GM20000 (cell line): ENCODE measurements around the gene GRM4.

Source experiments
- DNase-seq: peaks from one replicate; pipeline ENCODE4 v3.0.0; 2012; ENCODE audit warnings: low spot score
- TF ChIP-seq, protein P1 (sequence below): IDR thresholded peaks from 2 replicates; pipeline ENCODE4 v1.5.1; 2012; ENCODE audit warnings: mild to moderate bottlenecking, control low read depth; ENCODE audit errors: extremely low read depth, missing control alignments

The GRM4 gene

DNA sequence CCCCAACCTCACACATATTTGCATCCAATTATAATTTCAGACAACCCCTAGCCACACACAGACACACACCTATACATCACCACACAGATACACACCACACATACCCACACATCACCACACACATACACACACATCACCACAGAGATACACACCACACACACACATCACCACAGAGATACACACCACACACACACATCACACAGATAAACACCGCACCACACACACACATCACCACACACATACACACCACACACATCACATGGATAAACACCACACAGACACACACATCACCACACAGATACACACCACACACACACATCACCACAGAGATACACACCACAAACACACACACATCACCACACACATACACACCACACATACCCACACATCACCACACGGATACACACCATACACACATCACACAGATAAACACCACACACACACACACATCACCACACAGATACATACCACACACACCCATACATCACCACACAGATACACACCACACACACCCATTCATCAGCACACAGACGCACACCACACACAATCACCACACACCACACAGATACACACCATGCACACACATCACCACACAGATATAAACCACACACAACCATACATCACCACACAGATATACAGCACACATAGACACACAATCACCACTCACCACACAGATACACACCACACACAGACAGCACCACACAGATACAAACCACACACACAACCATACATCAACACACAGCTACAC lies 74.6 kb downstream of the GRM4 start:
- TF ChIP-seq, protein P1, sequence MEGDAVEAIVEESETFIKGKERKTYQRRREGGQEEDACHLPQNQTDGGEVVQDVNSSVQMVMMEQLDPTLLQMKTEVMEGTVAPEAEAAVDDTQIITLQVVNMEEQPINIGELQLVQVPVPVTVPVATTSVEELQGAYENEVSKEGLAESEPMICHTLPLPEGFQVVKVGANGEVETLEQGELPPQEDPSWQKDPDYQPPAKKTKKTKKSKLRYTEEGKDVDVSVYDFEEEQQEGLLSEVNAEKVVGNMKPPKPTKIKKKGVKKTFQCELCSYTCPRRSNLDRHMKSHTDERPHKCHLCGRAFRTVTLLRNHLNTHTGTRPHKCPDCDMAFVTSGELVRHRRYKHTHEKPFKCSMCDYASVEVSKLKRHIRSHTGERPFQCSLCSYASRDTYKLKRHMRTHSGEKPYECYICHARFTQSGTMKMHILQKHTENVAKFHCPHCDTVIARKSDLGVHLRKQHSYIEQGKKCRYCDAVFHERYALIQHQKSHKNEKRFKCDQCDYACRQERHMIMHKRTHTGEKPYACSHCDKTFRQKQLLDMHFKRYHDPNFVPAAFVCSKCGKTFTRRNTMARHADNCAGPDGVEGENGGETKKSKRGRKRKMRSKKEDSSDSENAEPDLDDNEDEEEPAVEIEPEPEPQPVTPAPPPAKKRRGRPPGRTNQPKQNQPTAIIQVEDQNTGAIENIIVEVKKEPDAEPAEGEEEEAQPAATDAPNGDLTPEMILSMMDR, result no peak
- DNase-seq, result no peak

DNA sequence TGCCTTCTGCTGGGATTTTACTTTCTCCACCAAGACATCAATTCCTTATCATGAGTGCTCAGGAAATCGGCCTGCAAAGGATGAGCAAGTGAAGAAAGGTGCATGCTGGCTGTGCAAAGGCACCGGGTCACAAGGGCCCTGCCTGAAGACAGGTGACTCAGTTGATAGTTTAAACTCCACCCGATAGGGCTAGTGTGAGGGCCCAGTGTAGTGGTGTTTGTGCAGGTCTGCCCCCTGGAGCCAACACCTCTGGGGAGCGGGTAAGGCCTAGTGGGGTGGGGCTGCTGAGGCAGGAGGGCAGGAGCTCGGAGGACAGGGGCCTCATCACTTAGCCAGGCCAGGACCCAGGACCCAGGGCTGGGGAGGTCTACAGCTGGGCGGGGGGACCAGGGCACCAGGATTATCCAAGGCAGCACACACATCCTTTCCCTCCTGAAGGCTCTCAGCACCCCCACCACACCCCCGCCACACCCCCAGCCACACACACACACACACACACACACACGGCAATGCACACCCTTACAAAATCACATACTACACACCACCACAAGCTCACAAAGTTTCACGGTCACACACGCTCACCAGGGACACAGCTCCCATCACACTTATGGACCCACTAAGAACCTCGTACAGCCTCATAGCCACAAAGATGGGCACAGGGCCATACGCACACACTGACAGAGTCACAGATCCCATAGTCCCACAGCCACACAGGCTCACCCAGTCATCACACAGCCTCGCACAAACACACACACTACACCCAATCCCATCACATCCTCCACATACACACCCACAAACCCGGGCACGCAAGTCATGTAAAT lies 75.4 kb downstream of the GRM4 start:
- DNase-seq, result no peak
- TF ChIP-seq, protein P1, result no peak

DNA sequence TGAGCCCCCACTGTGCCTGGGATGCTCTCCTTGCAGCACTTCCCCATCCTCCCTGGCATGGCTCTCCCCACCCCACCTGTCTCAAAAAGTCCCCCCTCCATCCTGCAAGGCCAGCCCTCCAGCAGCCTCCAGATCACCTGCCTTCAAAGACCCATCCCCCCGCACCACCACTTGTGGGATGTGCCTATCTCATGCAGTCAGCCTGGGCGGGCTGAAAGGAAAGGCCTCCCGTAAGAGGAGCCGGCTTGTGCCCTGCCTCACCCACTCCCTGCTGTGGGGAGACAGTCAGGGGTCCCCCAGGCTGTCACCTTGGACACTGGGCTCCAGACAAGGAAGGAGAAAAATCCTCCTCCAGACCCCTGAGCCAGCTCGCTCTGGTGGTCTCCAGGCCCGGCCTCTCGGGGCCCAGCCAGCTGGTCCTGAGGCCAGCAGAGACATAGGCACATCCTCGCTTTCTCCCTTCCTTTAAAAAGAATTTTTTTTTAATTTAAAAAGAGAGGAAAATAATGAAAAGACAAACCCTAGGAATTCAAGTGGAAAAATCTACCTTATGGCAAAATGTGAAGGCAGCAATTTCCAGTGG lies 77.3 kb downstream of the GRM4 start:
- no peak for DNase-seq
- TF ChIP-seq, protein P1, result no peak

DNA sequence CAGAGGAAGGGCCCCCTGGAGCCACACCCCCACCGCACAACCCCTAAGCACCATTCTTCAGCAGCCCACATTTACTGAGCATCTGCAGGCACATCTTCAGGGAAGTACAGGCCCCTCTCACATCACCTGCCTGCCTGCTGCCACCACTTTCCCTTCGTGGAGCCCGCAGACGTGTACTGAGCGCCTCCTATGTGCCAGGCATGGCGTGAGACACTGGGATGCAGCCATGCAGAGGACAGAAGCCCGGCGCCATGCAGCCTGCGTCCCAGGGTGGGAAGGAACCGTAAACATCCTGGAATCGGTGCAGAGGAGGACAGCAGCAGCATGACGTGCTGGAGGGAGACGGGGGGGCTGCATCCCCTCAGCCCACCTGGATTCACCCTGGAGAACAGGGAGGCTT lies 78.1 kb downstream of the GRM4 start:
- DNase-seq, result no peak

DNA sequence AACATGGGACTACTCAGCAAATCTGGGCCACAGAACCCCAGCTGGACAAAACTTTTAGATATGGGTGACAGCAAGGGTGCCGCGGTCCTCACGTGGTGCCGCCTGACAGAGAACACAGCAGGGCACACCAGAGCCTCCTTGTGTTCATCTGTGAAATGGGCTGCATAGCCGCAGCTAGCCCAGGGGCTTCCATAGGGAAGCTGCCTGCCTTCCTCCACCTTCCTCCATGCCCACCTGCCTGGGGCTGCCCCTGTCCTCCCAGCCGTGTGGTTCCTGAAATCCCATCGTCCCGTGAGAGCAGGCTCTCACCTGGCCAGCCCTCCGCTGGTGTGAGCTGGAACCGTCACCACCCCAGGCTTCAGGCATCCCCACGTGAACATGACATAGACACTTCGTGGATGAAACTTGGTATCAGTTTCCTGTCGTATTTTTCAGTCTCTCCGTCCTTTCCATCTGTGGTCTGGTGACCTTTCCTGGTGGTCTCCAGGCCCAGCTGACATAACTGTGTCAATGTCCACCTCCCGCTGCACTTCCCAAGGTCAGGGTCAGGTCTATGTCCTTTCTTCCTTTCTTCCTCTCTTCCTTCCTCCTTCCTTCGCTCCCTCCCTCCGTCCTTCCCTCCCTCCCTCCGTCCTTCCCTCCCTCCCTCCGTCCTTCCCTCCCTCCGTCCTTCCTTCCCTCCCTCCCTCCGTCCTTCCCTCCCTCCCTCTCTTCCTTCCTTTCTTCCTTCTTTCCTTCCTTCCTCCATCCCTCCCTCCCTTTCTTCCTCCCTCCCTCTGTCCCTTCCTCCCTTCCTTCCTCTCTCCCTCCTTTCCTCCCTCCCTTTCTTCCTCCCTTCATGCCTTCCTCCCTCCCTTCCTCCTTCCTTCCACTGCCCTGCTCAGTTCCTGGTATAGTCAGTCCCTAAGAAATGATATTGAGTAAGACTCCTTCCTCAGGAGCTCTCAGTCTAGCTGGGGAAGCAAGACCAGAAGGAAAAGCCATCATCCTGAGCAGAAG lies 78.8 kb downstream of the GRM4 start:
- TF ChIP-seq, protein P1, result no peak
- no peak for DNase-seq

More for the DNA sequence above, 78.1 kb downstream of the GRM4 start:
- TF ChIP-seq, protein P1, result no peak

DNA sequence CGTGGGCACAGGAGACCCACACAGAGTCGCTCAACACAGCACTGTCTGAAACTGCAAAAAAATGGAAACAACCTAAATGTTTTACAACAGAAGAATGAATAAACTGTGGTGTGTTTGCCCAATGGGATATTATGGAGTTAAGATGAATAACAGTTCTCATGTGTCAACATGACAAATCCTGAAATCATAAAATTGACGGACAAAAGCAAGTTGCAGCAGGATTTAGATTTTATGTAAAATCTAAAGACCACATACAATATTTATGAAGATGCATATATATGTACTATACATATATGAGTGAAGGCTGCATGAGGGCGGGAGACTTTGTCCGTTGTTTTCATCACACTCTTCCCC lies 79.7 kb downstream of the GRM4 start:
- no peak for DNase-seq
- TF ChIP-seq, protein P1, result no peak
